ENCODE measurements around the gene LYSMD3.

GRCh38 chr5:90488791-90489190 is 40.6 kb downstream of the LYSMD3 start:
- TF ChIP-seq CTCF (IDR thresholded peaks at IDR 0.05; ENCODE audit: low read depth, low read length, poor library complexity, severe bottlenecking), result no peak
- TF ChIP-seq EZH2phosphoT487 (IDR thresholded peaks at IDR 0.05; ENCODE audit: borderline replicate concordance, low read length), result no peak

Data from DOHH2 (cell line).